ENCODE measurements around the gene CFAP299. TPM values are rescaled to one million over a fixed set of nuclear protein-coding genes. Genes with fewer than 3 reads are reported as not detected.

Gene CFAP299
- total RNA-seq, 1 donor from 2014 or later, result not detected

GRCh38 chr4:80911458-80911857 lies 575.9 kb downstream of the CFAP299 start:
- DNase-seq (ENCODE audit: low spot score), result no peak

- no peak for DNase-seq (ENCODE audit: low spot score)
Measured at GRCh38 chr4:80912350-80912749, 576.8 kb downstream of the CFAP299 start.

- DNase-seq (ENCODE audit: low spot score), result no peak
Measured at GRCh38 chr4:80913381-80913780, 577.9 kb downstream of the CFAP299 start.

- no peak for DNase-seq (ENCODE audit: low spot score)
Measured at GRCh38 chr4:80916770-80917169, 581.2 kb downstream of the CFAP299 start.

GRCh38 chr4:80918004-80918403 lies 582.5 kb downstream of the CFAP299 start:
- DNase-seq (ENCODE audit: low spot score), result no peak

- DNase-seq (ENCODE audit: low spot score), result no peak
Measured at GRCh38 chr4:80921441-80921840, 585.9 kb downstream of the CFAP299 start.

GRCh38 chr4:80922941-80923340 lies 587.4 kb downstream of the CFAP299 start:
- no peak for DNase-seq (ENCODE audit: low spot score)

GRCh38 chr4:80925293-80925692 lies 589.8 kb downstream of the CFAP299 start:
- DNase-seq (ENCODE audit: low spot score), result no peak

- DNase-seq (ENCODE audit: low spot score), result no peak
Measured at GRCh38 chr4:80926446-80926845, 590.9 kb downstream of the CFAP299 start.

GRCh38 chr4:80926891-80927290 lies 591.4 kb downstream of the CFAP299 start:
- no peak for DNase-seq (ENCODE audit: low spot score)

GRCh38 chr4:80927420-80927819 lies 591.9 kb downstream of the CFAP299 start:
- no peak for DNase-seq (ENCODE audit: low spot score)

- DNase-seq (ENCODE audit: low spot score), result no peak
Measured at GRCh38 chr4:80931631-80932081, 596.1 kb downstream of the CFAP299 start.

GRCh38 chr4:80948141-80948540 lies 612.6 kb downstream of the CFAP299 start:
- DNase-seq (ENCODE audit: low spot score), result no peak

- DNase-seq (ENCODE audit: low spot score), result no peak
Measured at GRCh38 chr4:80948995-80949394, 613.5 kb downstream of the CFAP299 start.

GRCh38 chr4:80956421-80956820 lies 620.9 kb downstream of the CFAP299 start:
- no peak for DNase-seq (ENCODE audit: low spot score)

GRCh38 chr4:80963051-80963450 lies 627.5 kb downstream of the CFAP299 start:
- no peak for DNase-seq (ENCODE audit: low spot score)

GRCh38 chr4:80967346-80967745 lies 631.8 kb downstream of the CFAP299 start:
- no peak for DNase-seq (ENCODE audit: low spot score)

GRCh38 chr4:80980239-80980638 lies 644.7 kb downstream of the CFAP299 start:
- no peak for DNase-seq (ENCODE audit: low spot score)

GRCh38 chr4:80986011-80986410 lies 650.5 kb downstream of the CFAP299 start:
- no peak for DNase-seq (ENCODE audit: low spot score)

- DNase-seq (ENCODE audit: low spot score), result no peak
Measured at GRCh38 chr4:80989921-80990544, 654.5 kb downstream of the CFAP299 start.

- no peak for DNase-seq (ENCODE audit: low spot score)
Measured at GRCh38 chr4:80990851-80991250, 655.3 kb downstream of the CFAP299 start.

GRCh38 chr4:80999943-81000342 lies 664.4 kb downstream of the CFAP299 start:
- no peak for DNase-seq (ENCODE audit: low spot score)

GRCh38 chr4:81003597-81004111 lies 668.1 kb downstream of the CFAP299 start:
- no peak for DNase-seq (ENCODE audit: low spot score)

All from mesenteric fat pad (tissue), 1 donor.